BLaER1 treated with 17β-estradiol and CSF1 and Interleukin-3, amounts not matched to agents 10 nM and 100 nM (cell line): ENCODE measurements around the gene FAM186B.
"Not testable (repeated sequence)": the region's sequence is repeated elsewhere in the genome, so short reads cannot be mapped to it uniquely, and the experiment has no call there.

Experiments
- H3K27ac ChIP-seq, 11 experiments: shearing (Covaris generic); formaldehyde crosslinking; 2 replicates each; pipeline ENCODE4 v1.8.1; 2022
- H3K27me3 ChIP-seq, 11 experiments: shearing (Covaris generic); formaldehyde crosslinking; 2 replicates each; pipeline ENCODE4 v1.8.1; 2022
- H3K36me3 ChIP-seq, 11 experiments: shearing (Covaris generic); formaldehyde crosslinking; 2 replicates each; pipeline ENCODE4 v1.8.1; 2022
- H3K4me1 ChIP-seq, 10 experiments: shearing (Covaris generic); formaldehyde crosslinking; 2 replicates each; pipeline ENCODE4 v1.8.1; 2022
- H3K4me2 ChIP-seq, 11 experiments: shearing (Covaris generic); formaldehyde crosslinking; 2 replicates each; pipeline ENCODE4 v1.8.1; 2022
- H3K4me3 ChIP-seq, 10 experiments: shearing (Covaris generic); formaldehyde crosslinking; 2 replicates each; pipeline ENCODE4 v1.8.1; 2022
- H3K9ac ChIP-seq, 11 experiments: shearing (Covaris generic); formaldehyde crosslinking; 2 replicates each; pipeline ENCODE4 v1.8.1; 2022
- H3K9me3 ChIP-seq, 11 experiments: shearing (Covaris generic); formaldehyde crosslinking; replicated peaks in 1 of 11; 2 replicates each; pipeline ENCODE4 v1.8.1; 2022
- H4K20me1 ChIP-seq, 11 experiments: shearing (Covaris generic); formaldehyde crosslinking; 2 replicates each; pipeline ENCODE4 v1.8.1; 2022
- Cebpa-rat ChIP-seq, 11 experiments: shearing (Covaris generic); IDR thresholded peaks; 2 replicates each; pipeline ENCODE4 v1.8.1; 2022

Gene FAM186B, protein sequence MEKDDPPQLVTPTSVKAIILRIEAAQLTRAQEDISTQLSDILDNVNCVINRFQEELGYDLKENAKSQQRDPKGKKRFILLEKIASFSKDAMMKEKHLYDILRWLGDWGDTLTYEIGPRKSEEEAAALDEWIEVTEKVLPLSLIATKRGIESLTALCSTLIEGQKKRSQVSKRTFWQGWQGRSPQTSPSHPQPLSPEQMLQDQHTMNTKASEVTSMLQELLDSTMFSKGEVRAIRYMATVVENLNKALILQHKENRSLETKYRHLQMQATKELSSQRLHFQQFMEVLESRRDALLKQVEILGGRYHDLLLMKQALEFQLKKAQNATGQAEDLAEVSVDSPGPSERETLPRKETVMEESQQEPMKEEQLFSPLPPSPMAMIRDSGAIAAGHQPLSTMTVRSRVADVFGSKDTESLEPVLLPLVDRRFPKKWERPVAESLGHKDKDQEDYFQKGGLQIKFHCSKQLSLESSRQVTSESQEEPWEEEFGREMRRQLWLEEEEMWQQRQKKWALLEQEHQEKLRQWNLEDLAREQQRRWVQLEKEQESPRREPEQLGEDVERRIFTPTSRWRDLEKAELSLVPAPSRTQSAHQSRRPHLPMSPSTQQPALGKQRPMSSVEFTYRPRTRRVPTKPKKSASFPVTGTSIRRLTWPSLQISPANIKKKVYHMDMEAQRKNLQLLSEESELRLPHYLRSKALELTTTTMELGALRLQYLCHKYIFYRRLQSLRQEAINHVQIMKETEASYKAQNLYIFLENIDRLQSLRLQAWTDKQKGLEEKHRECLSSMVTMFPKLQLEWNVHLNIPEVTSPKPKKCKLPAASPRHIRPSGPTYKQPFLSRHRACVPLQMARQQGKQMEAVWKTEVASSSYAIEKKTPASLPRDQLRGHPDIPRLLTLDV

DNA sequence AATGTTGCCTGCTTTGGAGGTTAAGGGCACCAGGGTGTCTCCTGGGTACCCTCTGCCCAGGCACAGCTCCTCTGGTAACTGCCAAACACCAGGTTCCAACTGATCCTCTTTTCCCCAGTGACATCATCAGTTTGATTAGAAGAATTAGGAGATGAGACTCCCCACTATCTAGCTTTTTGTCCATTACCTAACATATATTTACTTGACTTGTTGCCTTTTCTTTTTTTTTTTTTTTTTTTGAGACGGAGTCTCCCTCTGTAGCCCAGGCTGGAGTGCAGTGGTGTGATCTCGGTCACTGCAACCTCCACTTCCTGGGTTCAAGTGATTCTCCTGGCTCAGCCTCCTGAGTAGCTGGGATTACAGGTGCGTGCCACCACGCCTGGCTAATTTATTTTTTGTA, at the start of gene FAM186B:
FAM186B (minus strand) TSS at position 101 of the 400 bp plus-strand sequence. CDS start 162 bp downstream, outside the sequence.
- H3K4me2 ChIP-seq = peak within 1 kb of the TSS; percentile 27 to 56 (median 41); a peak in 20 of 22 replicates
- not testable (repeated sequence) for H4K20me1 ChIP-seq, H3K27ac ChIP-seq, H3K9ac ChIP-seq, H3K27me3 ChIP-seq, H3K4me3 ChIP-seq
- peaks cover 0 to 11% (median 2%) of the 10 kb centered on the region in 11 experiments; a peak in 10 of 22 replicates for H3K36me3 ChIP-seq
- H3K9me3 ChIP-seq = peaks cover 10 to 18% (median 15%) of the 10 kb centered on the region in 11 experiments
- peaks cover 8 to 29% (median 19%) of the 10 kb centered on the region in 10 experiments; a peak in 19 of 20 replicates for H3K4me1 ChIP-seq

DNA sequence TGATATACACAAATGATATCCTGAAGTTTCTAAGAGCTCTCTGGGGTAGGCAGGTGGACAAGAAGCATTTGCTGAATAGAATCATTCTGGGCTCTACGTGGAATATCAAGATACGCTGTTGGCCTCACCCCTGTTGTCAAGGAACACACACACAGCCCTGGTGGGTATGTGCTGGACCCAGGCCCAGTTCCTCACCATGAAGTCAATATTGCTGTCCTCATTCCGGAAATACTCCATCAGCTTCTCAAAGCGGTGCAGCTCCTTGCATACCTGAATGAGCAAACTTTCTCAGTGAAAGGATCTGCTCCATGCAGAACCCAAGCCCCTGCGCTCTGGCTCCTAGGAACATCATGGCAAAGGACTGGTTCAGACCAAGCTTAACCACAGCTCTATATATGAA, 49.3 kb upstream of the FAM186B start:
- H3K36me3 ChIP-seq = peaks cover 70 to 99% (median 95%) of the 10 kb centered on the region in 11 experiments

DNA sequence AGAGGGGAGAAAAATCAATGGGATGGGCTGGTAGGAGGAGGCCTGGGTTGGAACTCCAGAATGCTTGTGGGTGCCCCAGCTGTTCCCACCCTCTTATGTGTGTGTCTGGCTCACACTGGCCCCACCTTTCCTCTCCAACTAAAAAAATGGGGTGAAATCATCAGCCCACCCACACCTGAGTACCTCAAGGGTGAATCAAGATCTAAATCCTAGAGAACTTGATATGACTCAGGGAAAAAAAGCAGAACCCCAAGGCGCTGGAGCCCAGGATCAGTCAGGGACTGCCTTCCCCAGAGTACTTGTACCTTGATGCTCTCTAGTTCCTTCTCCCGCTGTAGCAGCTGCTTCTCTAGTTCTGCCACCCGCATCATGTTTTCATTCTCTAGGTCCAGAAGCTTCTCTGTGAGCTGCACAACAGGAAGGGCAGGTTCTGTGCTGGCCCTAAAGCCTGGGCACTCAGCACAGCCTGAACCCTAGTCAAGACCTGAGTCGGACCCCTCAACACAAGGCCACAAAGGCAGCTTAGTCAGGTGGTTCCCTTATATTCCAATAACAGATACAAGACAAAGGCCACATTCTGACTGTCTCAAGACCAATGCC, 47.6 kb upstream of the FAM186B start:
- Histone ChIP-seq H3K9me3 (no peaks in the 10 kb centered on the region), H3K4me1 (peaks cover 8 to 51% (median 42%) of the 10 kb centered on the region in 10 experiments; a peak in 19 of 20 replicates), H3K27me3 (no peaks in the 10 kb centered on the region), H3K9ac (no peak overlapping the region), H3K4me2 (peak overlapping the region in 3 of 11 experiments; percentile 10 to 52 (median 40); a peak in 2 of 22 replicates), H4K20me1 (peaks cover 0 to 18% (median 0%) of the 10 kb centered on the region in 11 experiments; a peak in 2 of 22 replicates), H3K27ac (peak overlapping the region in 1 of 11 experiments; percentile 12; a peak in 1 of 22 replicates), H3K4me3 (no peak overlapping the region), H3K36me3 (peaks cover 61 to 99% (median 95%) of the 10 kb centered on the region in 11 experiments)
- TF ChIP-seq Cebpa-rat (IDR thresholded peaks at IDR 0.05) = no peak

More for the DNA sequence above, 49.3 kb upstream of the FAM186B start:
- no peak overlapping the region for H3K27ac ChIP-seq
- H3K9me3 ChIP-seq = no peaks in the 10 kb centered on the region
- no peaks in the 10 kb centered on the region for H3K27me3 ChIP-seq
- no peak overlapping the region for H3K4me2 ChIP-seq
- peaks cover 0 to 6% (median 0%) of the 10 kb centered on the region in 11 experiments; a peak in 1 of 22 replicates for H4K20me1 ChIP-seq
- H3K9ac ChIP-seq = no peak overlapping the region
- H3K4me3 ChIP-seq = no peak overlapping the region
- TF ChIP-seq Cebpa-rat (IDR thresholded peaks at IDR 0.05) = no peak
- peaks cover 2 to 40% (median 32%) of the 10 kb centered on the region in 10 experiments for H3K4me1 ChIP-seq

DNA sequence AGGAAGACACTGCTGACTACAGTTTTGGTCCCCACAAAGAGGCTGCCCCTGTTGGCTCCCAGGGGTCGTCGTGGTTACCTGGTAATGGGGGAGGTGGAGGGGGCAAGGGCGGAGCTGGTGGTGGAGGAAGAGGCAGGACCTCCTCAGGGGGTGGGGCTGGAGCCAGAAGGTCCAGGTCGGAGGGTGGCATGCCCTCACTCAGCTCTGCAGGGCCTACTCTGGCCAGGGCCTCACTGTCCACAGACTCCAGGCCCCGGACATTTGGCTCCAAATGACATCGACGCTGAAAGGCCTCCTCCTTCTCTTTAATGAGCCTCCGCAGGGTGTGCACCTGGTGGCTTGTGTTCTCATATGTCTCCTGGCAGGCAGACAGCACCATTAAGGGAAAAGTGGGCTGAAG, 46.4 kb upstream of the FAM186B start:
- no peaks in the 10 kb centered on the region for H3K27me3 ChIP-seq
- H3K9ac ChIP-seq = peak overlapping the region in 3 of 11 experiments; percentile 11 to 50 (median 35); a peak in 3 of 22 replicates
- no peak overlapping the region for H3K4me3 ChIP-seq
- peak overlapping the region in 8 of 11 experiments; percentile 10 to 52 (median 30); a peak in 12 of 22 replicates for H3K4me2 ChIP-seq
- peaks cover 20 to 63% (median 53%) of the 10 kb centered on the region in 10 experiments for H3K4me1 ChIP-seq
- no peaks in the 10 kb centered on the region for H3K9me3 ChIP-seq
- TF ChIP-seq Cebpa-rat (IDR thresholded peaks at IDR 0.05) = no peak
- peaks cover 0 to 29% (median 0%) of the 10 kb centered on the region in 11 experiments; a peak in 4 of 22 replicates for H4K20me1 ChIP-seq
- H3K27ac ChIP-seq = peak overlapping the region in 3 of 11 experiments; percentile 12 to 29 (median 21); a peak in 2 of 22 replicates
- H3K36me3 ChIP-seq = peaks cover 53 to 97% (median 88%) of the 10 kb centered on the region in 11 experiments

DNA sequence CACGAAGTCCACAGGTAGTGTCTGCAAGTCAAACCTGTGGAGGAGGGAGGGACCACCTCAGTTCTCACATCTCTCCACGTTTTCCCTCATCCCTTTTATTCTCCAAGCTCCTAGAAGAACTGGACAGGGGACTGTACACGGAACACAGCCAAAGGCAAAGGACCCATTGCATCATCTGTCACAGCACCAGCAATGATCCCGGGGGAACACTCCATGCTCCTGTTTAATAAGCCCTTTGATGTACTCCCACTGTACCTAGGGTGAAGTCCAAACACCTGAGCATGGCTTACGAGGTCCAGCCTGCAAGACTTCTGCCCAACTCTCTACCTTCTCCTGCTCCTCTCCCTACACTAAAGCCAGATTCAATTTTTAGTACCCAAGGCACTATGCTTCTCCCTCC, 44.5 kb upstream of the FAM186B start:
- H3K9me3 ChIP-seq = no peaks in the 10 kb centered on the region
- no peaks in the 10 kb centered on the region for H3K27me3 ChIP-seq
- no peak overlapping the region for H3K4me3 ChIP-seq
- no peak overlapping the region for H3K9ac ChIP-seq
- no peak overlapping the region for H3K4me2 ChIP-seq
- peaks cover 31 to 66% (median 58%) of the 10 kb centered on the region in 10 experiments for H3K4me1 ChIP-seq
- peaks cover 57 to 97% (median 88%) of the 10 kb centered on the region in 11 experiments for H3K36me3 ChIP-seq
- H3K27ac ChIP-seq = no peak overlapping the region
- peaks cover 0 to 34% (median 0%) of the 10 kb centered on the region in 11 experiments; a peak in 5 of 22 replicates for H4K20me1 ChIP-seq
- no peak for TF ChIP-seq Cebpa-rat (IDR thresholded peaks at IDR 0.05)

DNA sequence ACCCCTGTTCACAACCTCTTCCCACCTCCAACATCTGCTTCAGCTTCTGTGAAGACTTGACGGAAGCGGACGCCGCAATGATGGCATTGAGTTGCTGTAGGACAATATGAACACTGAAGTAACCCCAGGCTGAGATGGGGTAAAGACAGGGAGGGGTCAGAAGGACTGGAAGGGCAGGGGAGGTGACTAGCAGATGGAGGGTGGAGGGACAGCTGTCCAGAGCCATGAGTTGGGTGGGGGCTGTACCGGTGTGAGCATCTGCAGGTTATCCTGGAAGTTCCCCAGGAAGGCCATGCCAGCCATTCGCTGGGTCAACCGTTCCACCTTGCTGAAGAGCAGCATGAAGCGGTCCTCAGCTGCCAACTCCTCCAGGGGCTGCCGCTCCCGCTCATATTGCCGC, 44.0 kb upstream of the FAM186B start:
- peaks cover 34 to 70% (median 62%) of the 10 kb centered on the region in 10 experiments for H3K4me1 ChIP-seq
- peaks cover 53 to 93% (median 84%) of the 10 kb centered on the region in 11 experiments for H3K36me3 ChIP-seq
- no peak overlapping the region for H3K9ac ChIP-seq
- no peak overlapping the region for H3K4me2 ChIP-seq
- H3K27ac ChIP-seq = 0 out of 22 replicates have a peak overlapping the region, but pooled peaks of 1 of the 11 experiments have one; percentile 49
- H4K20me1 ChIP-seq = peaks cover 0 to 34% (median 0%) of the 10 kb centered on the region in 11 experiments; a peak in 5 of 22 replicates
- no peaks in the 10 kb centered on the region for H3K27me3 ChIP-seq
- no peaks in the 10 kb centered on the region for H3K9me3 ChIP-seq
- no peak for TF ChIP-seq Cebpa-rat (IDR thresholded peaks at IDR 0.05)
- H3K4me3 ChIP-seq = no peak overlapping the region

DNA sequence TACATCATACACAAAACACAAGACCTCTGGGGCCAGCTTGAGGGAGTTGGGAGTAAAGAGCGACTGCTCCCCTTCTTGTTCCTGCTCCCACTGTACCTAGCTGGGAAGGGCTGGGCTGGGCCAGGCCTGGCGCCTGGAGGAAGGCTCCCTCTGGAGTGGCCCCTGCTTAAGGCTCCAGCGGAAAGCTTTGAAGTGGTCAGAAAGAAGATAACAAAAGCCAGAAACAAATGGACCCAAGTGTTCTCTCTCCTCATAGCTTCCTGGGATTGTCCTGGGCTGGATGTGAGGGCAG, 43.2 kb upstream of the FAM186B start:
- H3K9ac ChIP-seq = peak overlapping the region in 3 of 11 experiments; percentile 51 to 58 (median 54); a peak in 1 of 22 replicates
- H3K4me1 ChIP-seq = peaks cover 39 to 75% (median 68%) of the 10 kb centered on the region in 10 experiments
- no peaks in the 10 kb centered on the region for H3K9me3 ChIP-seq
- TF ChIP-seq Cebpa-rat (IDR thresholded peaks at IDR 0.05) = no peak
- 0 out of 22 replicates have a peak overlapping the region, but pooled peaks of 3 of the 11 experiments have one; percentile 16 to 49 (median 30) for H3K27ac ChIP-seq
- peaks cover 0 to 34% (median 0%) of the 10 kb centered on the region in 11 experiments; a peak in 5 of 22 replicates for H4K20me1 ChIP-seq
- peak overlapping the region in 10 of 11 experiments; percentile 43 to 81 (median 74); a peak in 18 of 22 replicates for H3K4me2 ChIP-seq
- H3K4me3 ChIP-seq = no peak overlapping the region
- peaks cover 49 to 93% (median 83%) of the 10 kb centered on the region in 11 experiments for H3K36me3 ChIP-seq
- no peaks in the 10 kb centered on the region for H3K27me3 ChIP-seq
